ENCODE measurements around the gene CASP6.

DNA sequence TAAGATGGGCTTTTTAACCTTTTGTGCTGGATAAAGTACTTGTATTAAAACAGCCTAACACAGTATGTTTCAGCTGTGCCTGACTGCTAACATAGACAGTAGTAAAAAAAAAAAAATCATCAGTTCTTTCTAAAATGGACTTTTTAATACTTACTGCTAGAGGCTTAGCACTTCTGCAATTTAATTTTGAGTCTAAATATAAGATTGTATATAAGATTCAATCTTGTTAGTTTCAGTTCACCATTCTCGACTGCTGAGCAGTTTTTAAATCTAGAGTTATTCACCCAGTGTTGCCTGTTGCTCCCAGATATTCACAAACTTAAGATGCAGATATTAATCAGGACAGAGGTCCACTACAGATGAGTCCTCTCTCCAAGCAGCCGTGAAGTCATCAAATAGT lies 19.9 kb upstream of the CASP6 start:
- TF ChIP-seq, protein P1, sequence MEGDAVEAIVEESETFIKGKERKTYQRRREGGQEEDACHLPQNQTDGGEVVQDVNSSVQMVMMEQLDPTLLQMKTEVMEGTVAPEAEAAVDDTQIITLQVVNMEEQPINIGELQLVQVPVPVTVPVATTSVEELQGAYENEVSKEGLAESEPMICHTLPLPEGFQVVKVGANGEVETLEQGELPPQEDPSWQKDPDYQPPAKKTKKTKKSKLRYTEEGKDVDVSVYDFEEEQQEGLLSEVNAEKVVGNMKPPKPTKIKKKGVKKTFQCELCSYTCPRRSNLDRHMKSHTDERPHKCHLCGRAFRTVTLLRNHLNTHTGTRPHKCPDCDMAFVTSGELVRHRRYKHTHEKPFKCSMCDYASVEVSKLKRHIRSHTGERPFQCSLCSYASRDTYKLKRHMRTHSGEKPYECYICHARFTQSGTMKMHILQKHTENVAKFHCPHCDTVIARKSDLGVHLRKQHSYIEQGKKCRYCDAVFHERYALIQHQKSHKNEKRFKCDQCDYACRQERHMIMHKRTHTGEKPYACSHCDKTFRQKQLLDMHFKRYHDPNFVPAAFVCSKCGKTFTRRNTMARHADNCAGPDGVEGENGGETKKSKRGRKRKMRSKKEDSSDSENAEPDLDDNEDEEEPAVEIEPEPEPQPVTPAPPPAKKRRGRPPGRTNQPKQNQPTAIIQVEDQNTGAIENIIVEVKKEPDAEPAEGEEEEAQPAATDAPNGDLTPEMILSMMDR (IDR thresholded peaks at IDR 0.05; ENCODE audit: insufficient read depth, low read length, poor library complexity, severe bottlenecking), result no peak
- no peak for TF ChIP-seq EZH2phosphoT487 (conservative IDR thresholded peaks at IDR 0.05; ENCODE audit: low read length)
